ENCODE results near the gene AMOTL1.

The AMOTL1 gene

GRCh38 chr11:94737171-94737611 lies 31.0 kb upstream of the AMOTL1 start:
- H3K9ac ChIP-seq (ENCODE audit: low read depth, low read length): no peak overlapping the region
- no peak for DNase-seq
- H3K4me2 ChIP-seq (ENCODE audit: insufficient read depth, low read length): no peak overlapping the region
- no peaks in the 10 kb centered on the region for H3K79me2 ChIP-seq (ENCODE audit: insufficient read depth, low read length)
- no peak overlapping the region for H3K27ac ChIP-seq (ENCODE audit: low read length)
- H3K36me3 ChIP-seq (ENCODE audit: insufficient read depth, low read length): no peaks in the 10 kb centered on the region
- no peaks in the 10 kb centered on the region for H4K20me1 ChIP-seq (ENCODE audit: insufficient read depth, low read length)
- no peak for TF ChIP-seq CTCF (IDR thresholded peaks at IDR 0.05; ENCODE audit: borderline replicate concordance, extremely low read depth, low read length, poor library complexity, severe bottlenecking)
- TF ChIP-seq EZH2 (IDR thresholded peaks at IDR 0.05; ENCODE audit: borderline replicate concordance, low read depth, low read length, severe bottlenecking): no peak
- no peak overlapping the region for H2AFZ ChIP-seq (ENCODE audit: low read depth, low read length)
- no peak for ATAC-seq (ENCODE audit: insufficient read depth, low read depth)
- no peaks in the 10 kb centered on the region for H3K9me3 ChIP-seq (ENCODE audit: insufficient read depth, low read length, severe bottlenecking)
- no peak overlapping the region for H3K4me3 ChIP-seq (ENCODE audit: low read depth in 1 of 2, low read length in 2 of 2)
- H3K27me3 ChIP-seq (ENCODE audit: insufficient read depth, low read length, poor library complexity): peaks cover 27% of the 10 kb centered on the region
- H3K4me1 ChIP-seq (ENCODE audit: insufficient read depth, low read length): no peaks in the 10 kb centered on the region

GRCh38 chr11:94738746-94739145 lies 29.4 kb upstream of the AMOTL1 start:
- H3K4me3 ChIP-seq (ENCODE audit: low read depth in 1 of 2, low read length in 2 of 2): no peak overlapping the region
- DNase-seq (no peak), ATAC-seq (ENCODE audit: insufficient read depth, low read depth) (no peak)
- no peaks in the 10 kb centered on the region for H3K79me2 ChIP-seq (ENCODE audit: insufficient read depth, low read length)
- H3K4me2 ChIP-seq (ENCODE audit: insufficient read depth, low read length): no peak overlapping the region
- no peaks in the 10 kb centered on the region for H3K9me3 ChIP-seq (ENCODE audit: insufficient read depth, low read length, severe bottlenecking)
- H3K27me3 ChIP-seq (ENCODE audit: insufficient read depth, low read length, poor library complexity): peaks cover 27% of the 10 kb centered on the region
- H4K20me1 ChIP-seq (ENCODE audit: insufficient read depth, low read length): no peaks in the 10 kb centered on the region
- H3K36me3 ChIP-seq (ENCODE audit: insufficient read depth, low read length): no peaks in the 10 kb centered on the region
- H3K9ac ChIP-seq (ENCODE audit: low read depth, low read length): no peak overlapping the region
- no peak for TF ChIP-seq CTCF (IDR thresholded peaks at IDR 0.05; ENCODE audit: borderline replicate concordance, extremely low read depth, low read length, poor library complexity, severe bottlenecking)
- TF ChIP-seq EZH2 (IDR thresholded peaks at IDR 0.05; ENCODE audit: borderline replicate concordance, low read depth, low read length, severe bottlenecking): no peak
- H3K4me1 ChIP-seq (ENCODE audit: insufficient read depth, low read length): no peaks in the 10 kb centered on the region
- H3K27ac ChIP-seq (ENCODE audit: low read length): no peak overlapping the region
- H2AFZ ChIP-seq (ENCODE audit: low read depth, low read length): no peak overlapping the region

- Histone ChIP-seq H3K9ac (ENCODE audit: low read depth, low read length) (no peak overlapping the region), H3K27ac (ENCODE audit: low read length) (no peak overlapping the region), H3K27me3 (ENCODE audit: insufficient read depth, low read length, poor library complexity) (peaks cover 27% of the 10 kb centered on the region), H3K4me2 (ENCODE audit: insufficient read depth, low read length) (no peak overlapping the region), H3K9me3 (ENCODE audit: insufficient read depth, low read length, severe bottlenecking) (no peaks in the 10 kb centered on the region), H3K4me1 (ENCODE audit: insufficient read depth, low read length) (no peaks in the 10 kb centered on the region), H3K79me2 (ENCODE audit: insufficient read depth, low read length) (no peaks in the 10 kb centered on the region), H3K4me3 (ENCODE audit: low read depth in 1 of 2, low read length in 2 of 2) (no peak overlapping the region), H4K20me1 (ENCODE audit: insufficient read depth, low read length) (no peaks in the 10 kb centered on the region), H3K36me3 (ENCODE audit: insufficient read depth, low read length) (no peaks in the 10 kb centered on the region), H2AFZ (ENCODE audit: low read depth, low read length) (no peak overlapping the region)
- DNase-seq (no peak), ATAC-seq (ENCODE audit: insufficient read depth, low read depth) (no peak)
- TF ChIP-seq EZH2 (IDR thresholded peaks at IDR 0.05; ENCODE audit: borderline replicate concordance, low read depth, low read length, severe bottlenecking) (no peak), CTCF (IDR thresholded peaks at IDR 0.05; ENCODE audit: borderline replicate concordance, extremely low read depth, low read length, poor library complexity, severe bottlenecking) (no peak)
Measured at GRCh38 chr11:94739331-94739730, 28.8 kb upstream of the AMOTL1 start.
